HepG2 (cell line): Measurements from ENCODE around the gene TTC39B. TPM values are rescaled to one million over a fixed set of nuclear protein-coding genes. Genes with fewer than 3 reads are reported as not detected.

Experiments
- CREM ChIP-seq, 2 experiments: sonication (generic) in 1 of 2; formaldehyde crosslinking in 1 of 2; IDR thresholded peaks; 2 replicates each; pipeline versions ENCODE4 v1.4.0 to v1.6.1; 2016 to 2020; ENCODE audit warnings: antibody characterized with exemption in 1 of 2, mild to moderate bottlenecking in 1 of 2, missing genetic modification reagents in 1 of 2
- EP300 ChIP-seq, 3 experiments: sonication (generic) in 1 of 3; formaldehyde crosslinking in 1 of 3; IDR thresholded peaks; 2 replicates each; pipeline versions ENCODE4 v1.5.1 to v1.6.1; 2011 to 2020; ENCODE audit warnings: low read depth in 2 of 3, low read length in 2 of 3, borderline replicate concordance in 1 of 3, improper control_type of control experiment in 1 of 3, mild to moderate bottlenecking in 1 of 3, missing genetic modification reagents in 1 of 3, moderate library complexity in 1 of 3
- FOXA3 ChIP-seq: IDR thresholded peaks from 2 replicates; pipeline ENCODE4 v1.6.1; 2016; ENCODE audit warnings: missing genetic modification reagents, missing compliant biosample characterization
- FOXM1 ChIP-seq: sonication (generic); formaldehyde crosslinking; IDR thresholded peaks from 2 replicates; pipeline ENCODE4 v1.5.0; 2020; ENCODE audit warnings: missing genetic modification reagents
- HNRNPUL1 ChIP-seq: fragments of 200-400 bp; formaldehyde crosslinking; IDR thresholded peaks from 2 replicates; pipeline ENCODE4 v1.6.1; 2017; ENCODE audit warnings: low read depth, mild to moderate bottlenecking, low read length, moderate library complexity
- IRF2 ChIP-seq: IDR thresholded peaks from 2 replicates; pipeline ENCODE4 v1.6.1; 2018; ENCODE audit warnings: missing genetic modification reagents, missing compliant biosample characterization
- KAT2B ChIP-seq: fragments of 150-350 bp; IDR thresholded peaks from 2 replicates; pipeline ENCODE4 v1.6.1; 2014; ENCODE audit warnings: low read depth, low read length, borderline replicate concordance
- MED1 ChIP-seq: sonication (generic); formaldehyde crosslinking; IDR thresholded peaks from 2 replicates; pipeline ENCODE4 v1.4.0; 2020; ENCODE audit warnings: missing genetic modification reagents
- ZNF17 ChIP-seq: sonication (generic); formaldehyde crosslinking; IDR thresholded peaks from 2 replicates; pipeline ENCODE4 v1.5.0; 2020; ENCODE audit warnings: mild to moderate bottlenecking, missing genetic modification reagents
- ZNF543 ChIP-seq: sonication (generic); formaldehyde crosslinking; IDR thresholded peaks from 2 replicates; pipeline ENCODE4 v1.4.0; 2020; ENCODE audit warnings: mild to moderate bottlenecking, missing genetic modification reagents
- ZNF556 ChIP-seq: sonication (generic); formaldehyde crosslinking; IDR thresholded peaks from 2 replicates; pipeline ENCODE4 v1.4.0; 2020; ENCODE audit warnings: mild to moderate bottlenecking, missing genetic modification reagents, borderline replicate concordance
- ZNF749 ChIP-seq: sonication (generic); formaldehyde crosslinking; IDR thresholded peaks from 2 replicates; pipeline ENCODE4 v1.8.0; 2022; ENCODE audit warnings: mild to moderate bottlenecking, missing genetic modification reagents, moderate library complexity, borderline replicate concordance
- ZNF850 ChIP-seq: sonication (generic); formaldehyde crosslinking; conservative IDR thresholded peaks from 2 replicates; pipeline ENCODE4 v1.9.0; 2021; ENCODE audit warnings: mild to moderate bottlenecking, missing genetic modification reagents
- polyA plus RNA-seq, 8 experiments: library from polyadenylated mRNA; depleted of rRNA in 3 of 8; stranded (reverse) in 7 of 8; unstranded in 1 of 8; fragments of >200 nt; fragmentation: Illumina TruSeq in 4 of 8; extraction: Trizol in 4 of 8; gene quantifications; 2 replicates each; pipeline versions ENCODE4 v1.2.1 to v1.2.3, GENCODE V29; 2011 to 2016; ENCODE audit warnings: low read depth in 4 of 8, missing spikeins in 1 of 8, mixed read lengths in 1 of 8; ENCODE audit not compliant: insufficient read depth in 1 of 8
- total RNA-seq, 5 experiments: library from RNA; depleted of rRNA; stranded (reverse); fragments of >200 nt; fragmentation: Illumina TruSeq; extraction: Trizol; gene quantifications; 2 replicates each; pipeline ENCODE4 v1.2.3, GENCODE V29; 2016; ENCODE audit warnings: low read depth in 1 of 5
- TF ChIP-seq, protein P1 (sequence below): sonication (generic); formaldehyde crosslinking; IDR thresholded peaks from 2 replicates; pipeline ENCODE4 v1.4.0; 2020; ENCODE audit warnings: missing genetic modification reagents
- TF ChIP-seq, protein P2 (sequence below): IDR thresholded peaks from 2 replicates; pipeline ENCODE4 v1.6.1; 2016; ENCODE audit warnings: missing compliant biosample characterization, missing genetic modification reagents, borderline replicate concordance
- TF ChIP-seq, protein P3 (sequence below): sonication (generic); formaldehyde crosslinking; IDR thresholded peaks from 2 replicates; pipeline ENCODE4 v1.4.0; 2020; ENCODE audit warnings: missing genetic modification reagents
- TF ChIP-seq, protein P4 (sequence below): sonication (generic); formaldehyde crosslinking; IDR thresholded peaks from 2 replicates; pipeline ENCODE4 v1.8.1; 2022; ENCODE audit warnings: mild to moderate bottlenecking, missing genetic modification reagents

The TTC39B gene
- total and polyA plus RNA-seq, 2 of the 13 experiments (the other 11 are each of a cell fraction or from before 2014, with no cell fraction given) = 14.3 to 19.4 TPM

DNA sequence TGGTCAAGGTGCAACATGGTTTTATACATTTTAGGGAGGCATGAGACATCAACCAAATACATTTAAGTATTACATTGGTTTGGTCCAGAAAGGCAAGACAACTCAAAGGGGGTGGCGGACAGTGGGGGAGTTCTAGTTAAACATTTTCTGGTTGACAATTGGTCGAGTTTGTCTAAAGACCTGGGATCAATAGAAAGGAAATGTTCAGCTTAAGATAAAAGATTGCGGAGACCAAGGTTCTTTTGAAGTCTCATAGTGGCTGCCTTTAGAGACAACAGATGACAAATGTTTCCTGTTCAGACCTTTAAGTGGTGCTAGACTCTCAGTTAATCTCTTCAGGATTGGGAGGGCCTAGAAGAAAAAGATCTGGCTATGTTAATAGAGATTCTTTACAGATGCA, 47.7 kb upstream of the TTC39B start (continued):
- peak; percentile 50 for TF ChIP-seq MED1 (CRISPR knock-in tag)
- no peak for TF ChIP-seq ZNF17 (CRISPR knock-in tag)
- TF ChIP-seq FOXA3 = peak; percentile 10; the same call in 1 of the 2 replicates
- TF ChIP-seq ZNF543 (CRISPR knock-in tag) = no peak
- TF ChIP-seq, protein P1, sequence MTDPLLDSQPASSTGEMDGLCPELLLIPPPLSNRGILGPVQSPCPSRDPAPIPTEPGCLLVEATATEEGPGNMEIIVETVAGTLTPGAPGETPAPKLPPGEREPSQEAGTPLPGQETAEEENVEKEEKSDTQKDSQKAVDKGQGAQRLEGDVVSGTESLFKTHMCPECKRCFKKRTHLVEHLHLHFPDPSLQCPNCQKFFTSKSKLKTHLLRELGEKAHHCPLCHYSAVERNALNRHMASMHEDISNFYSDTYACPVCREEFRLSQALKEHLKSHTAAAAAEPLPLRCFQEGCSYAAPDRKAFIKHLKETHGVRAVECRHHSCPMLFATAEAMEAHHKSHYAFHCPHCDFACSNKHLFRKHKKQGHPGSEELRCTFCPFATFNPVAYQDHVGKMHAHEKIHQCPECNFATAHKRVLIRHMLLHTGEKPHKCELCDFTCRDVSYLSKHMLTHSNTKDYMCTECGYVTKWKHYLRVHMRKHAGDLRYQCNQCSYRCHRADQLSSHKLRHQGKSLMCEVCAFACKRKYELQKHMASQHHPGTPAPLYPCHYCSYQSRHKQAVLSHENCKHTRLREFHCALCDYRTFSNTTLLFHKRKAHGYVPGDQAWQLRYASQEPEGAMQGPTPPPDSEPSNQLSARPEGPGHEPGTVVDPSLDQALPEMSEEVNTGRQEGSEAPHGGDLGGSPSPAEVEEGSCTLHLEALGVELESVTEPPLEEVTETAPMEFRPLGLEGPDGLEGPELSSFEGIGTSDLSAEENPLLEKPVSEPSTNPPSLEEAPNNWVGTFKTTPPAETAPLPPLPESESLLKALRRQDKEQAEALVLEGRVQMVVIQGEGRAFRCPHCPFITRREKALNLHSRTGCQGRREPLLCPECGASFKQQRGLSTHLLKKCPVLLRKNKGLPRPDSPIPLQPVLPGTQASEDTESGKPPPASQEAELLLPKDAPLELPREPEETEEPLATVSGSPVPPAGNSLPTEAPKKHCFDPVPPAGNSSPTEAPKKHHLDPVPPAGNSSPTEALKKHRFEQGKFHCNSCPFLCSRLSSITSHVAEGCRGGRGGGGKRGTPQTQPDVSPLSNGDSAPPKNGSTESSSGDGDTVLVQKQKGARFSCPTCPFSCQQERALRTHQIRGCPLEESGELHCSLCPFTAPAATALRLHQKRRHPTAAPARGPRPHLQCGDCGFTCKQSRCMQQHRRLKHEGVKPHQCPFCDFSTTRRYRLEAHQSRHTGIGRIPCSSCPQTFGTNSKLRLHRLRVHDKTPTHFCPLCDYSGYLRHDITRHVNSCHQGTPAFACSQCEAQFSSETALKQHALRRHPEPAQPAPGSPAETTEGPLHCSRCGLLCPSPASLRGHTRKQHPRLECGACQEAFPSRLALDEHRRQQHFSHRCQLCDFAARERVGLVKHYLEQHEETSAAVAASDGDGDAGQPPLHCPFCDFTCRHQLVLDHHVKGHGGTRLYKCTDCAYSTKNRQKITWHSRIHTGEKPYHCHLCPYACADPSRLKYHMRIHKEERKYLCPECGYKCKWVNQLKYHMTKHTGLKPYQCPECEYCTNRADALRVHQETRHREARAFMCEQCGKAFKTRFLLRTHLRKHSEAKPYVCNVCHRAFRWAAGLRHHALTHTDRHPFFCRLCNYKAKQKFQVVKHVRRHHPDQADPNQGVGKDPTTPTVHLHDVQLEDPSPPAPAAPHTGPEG = no peak
- no peak for TF ChIP-seq ZNF556
- no peak for TF ChIP-seq ZNF749 (CRISPR knock-in tag)
- peak in 1 of 2 experiments; percentile 86; a peak in 2 of 4 replicates for TF ChIP-seq EP300 (IDR thresholded peaks at IDR 0.05; ENCODE audit: low read depth in 2 of 2, low read length in 2 of 2)
- TF ChIP-seq EP300 (CRISPR knock-in tag; IDR thresholded peaks at IDR 0.05; ENCODE audit: borderline replicate concordance) = no peak; the same call in 1 of the 2 replicates
- TF ChIP-seq, protein P2, sequence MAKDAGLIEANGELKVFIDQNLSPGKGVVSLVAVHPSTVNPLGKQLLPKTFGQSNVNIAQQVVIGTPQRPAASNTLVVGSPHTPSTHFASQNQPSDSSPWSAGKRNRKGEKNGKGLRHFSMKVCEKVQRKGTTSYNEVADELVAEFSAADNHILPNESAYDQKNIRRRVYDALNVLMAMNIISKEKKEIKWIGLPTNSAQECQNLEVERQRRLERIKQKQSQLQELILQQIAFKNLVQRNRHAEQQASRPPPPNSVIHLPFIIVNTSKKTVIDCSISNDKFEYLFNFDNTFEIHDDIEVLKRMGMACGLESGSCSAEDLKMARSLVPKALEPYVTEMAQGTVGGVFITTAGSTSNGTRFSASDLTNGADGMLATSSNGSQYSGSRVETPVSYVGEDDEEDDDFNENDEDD (CRISPR knock-in tag) = no peak
- no peak for TF ChIP-seq HNRNPUL1
- TF ChIP-seq CREM (IDR thresholded peaks at IDR 0.05) = peak; percentile 70; the same call in 1 of the 2 replicates
- TF ChIP-seq CREM (CRISPR knock-in tag; IDR thresholded peaks at IDR 0.05) = no peak
- TF ChIP-seq IRF2 (CRISPR knock-in tag) = no peak
- no peak for TF ChIP-seq FOXM1 (CRISPR knock-in tag)
- no peak for TF ChIP-seq KAT2B
- no peak for TF ChIP-seq ZNF850 (CRISPR knock-in tag)
- TF ChIP-seq, protein P3, sequence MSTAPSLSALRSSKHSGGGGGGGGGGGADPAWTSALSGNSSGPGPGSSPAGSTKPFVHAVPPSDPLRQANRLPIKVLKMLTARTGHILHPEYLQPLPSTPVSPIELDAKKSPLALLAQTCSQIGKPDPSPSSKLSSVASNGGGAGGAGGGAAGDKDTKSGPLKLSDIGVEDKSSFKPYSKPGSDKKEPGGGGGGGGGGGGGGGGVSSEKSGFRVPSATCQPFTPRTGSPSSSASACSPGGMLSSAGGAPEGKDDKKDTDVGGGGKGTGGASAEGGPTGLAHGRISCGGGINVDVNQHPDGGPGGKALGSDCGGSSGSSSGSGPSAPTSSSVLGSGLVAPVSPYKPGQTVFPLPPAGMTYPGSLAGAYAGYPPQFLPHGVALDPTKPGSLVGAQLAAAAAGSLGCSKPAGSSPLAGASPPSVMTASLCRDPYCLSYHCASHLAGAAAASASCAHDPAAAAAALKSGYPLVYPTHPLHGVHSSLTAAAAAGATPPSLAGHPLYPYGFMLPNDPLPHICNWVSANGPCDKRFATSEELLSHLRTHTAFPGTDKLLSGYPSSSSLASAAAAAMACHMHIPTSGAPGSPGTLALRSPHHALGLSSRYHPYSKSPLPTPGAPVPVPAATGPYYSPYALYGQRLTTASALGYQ = 0 out of 2 replicates have a peak, but pooled peaks have one; percentile 34
- TF ChIP-seq, protein P4, sequence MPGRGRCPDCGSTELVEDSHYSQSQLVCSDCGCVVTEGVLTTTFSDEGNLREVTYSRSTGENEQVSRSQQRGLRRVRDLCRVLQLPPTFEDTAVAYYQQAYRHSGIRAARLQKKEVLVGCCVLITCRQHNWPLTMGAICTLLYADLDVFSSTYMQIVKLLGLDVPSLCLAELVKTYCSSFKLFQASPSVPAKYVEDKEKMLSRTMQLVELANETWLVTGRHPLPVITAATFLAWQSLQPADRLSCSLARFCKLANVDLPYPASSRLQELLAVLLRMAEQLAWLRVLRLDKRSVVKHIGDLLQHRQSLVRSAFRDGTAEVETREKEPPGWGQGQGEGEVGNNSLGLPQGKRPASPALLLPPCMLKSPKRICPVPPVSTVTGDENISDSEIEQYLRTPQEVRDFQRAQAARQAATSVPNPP (CRISPR knock-in tag) = no peak
